NK-92 (cell line): Measurements from ENCODE around the gene SMCP.

Source experiments
- DNase-seq: peaks from one replicate; lab custom pipeline; 2025; ENCODE audit not compliant: unreplicated experiment; lab: John Stamatoyannopoulos, UW

The SMCP gene

DNA sequence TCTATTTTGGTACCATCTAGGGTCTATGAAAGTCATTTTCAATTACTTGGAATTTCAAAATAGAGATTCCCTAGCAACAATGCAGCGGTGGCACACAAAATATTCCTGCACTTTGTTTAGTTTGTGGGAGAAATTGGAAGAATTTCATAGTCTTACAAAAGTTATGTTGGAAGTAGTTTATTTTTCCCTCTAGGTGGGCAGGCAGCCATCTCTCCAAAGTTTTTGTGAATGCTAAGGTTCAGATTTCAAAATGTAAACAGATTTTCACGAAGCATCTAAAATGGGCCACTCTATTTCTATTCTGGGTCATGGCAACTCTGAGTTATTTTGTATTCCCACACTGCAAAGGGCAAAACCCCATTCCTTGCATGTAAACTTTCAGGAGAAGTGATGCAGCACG lies 8.0 kb downstream of the SMCP start:
- DNase-seq = no peak

DNA sequence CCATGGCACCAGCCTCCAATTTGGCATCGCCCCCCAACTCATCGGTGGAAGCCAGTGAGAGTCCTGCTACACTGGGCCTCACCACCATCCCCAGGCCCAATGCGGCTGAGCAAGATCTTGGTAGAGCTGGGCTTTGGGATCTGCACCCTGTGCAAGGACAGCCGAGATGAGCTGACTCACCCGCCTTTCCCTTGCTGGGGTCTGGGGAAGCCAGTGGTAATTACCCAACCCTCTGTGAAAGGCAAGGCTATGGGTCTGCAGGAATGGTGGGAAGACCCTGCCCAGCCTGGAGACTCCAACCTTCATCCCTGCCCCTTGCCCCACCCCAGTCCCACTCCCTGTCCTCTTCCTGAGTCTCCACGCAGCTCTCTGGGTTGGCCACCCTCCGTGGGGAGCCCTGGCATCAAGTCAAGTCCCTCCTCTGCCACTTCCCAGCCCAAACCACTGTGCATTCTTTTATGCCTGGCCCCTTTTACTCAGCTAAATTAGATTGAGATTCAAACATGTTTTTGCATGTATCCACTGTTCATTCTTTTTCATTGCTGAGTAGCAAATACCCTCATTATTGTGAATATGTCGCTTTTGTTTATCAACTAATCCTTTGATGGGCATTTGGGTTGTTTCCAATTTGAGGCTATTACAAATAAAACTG lies 8.8 kb downstream of the SMCP start:
- DNase-seq = no peak

- no peak for DNase-seq
Measured at GRCh38 chr1:152888126-152888525, 10.0 kb downstream of the SMCP start.

- no peak for DNase-seq
Measured at GRCh38 chr1:152899027-152899426, 20.9 kb downstream of the SMCP start.

GRCh38 chr1:152899883-152900282 lies 21.8 kb downstream of the SMCP start:
- no peak for DNase-seq

DNA sequence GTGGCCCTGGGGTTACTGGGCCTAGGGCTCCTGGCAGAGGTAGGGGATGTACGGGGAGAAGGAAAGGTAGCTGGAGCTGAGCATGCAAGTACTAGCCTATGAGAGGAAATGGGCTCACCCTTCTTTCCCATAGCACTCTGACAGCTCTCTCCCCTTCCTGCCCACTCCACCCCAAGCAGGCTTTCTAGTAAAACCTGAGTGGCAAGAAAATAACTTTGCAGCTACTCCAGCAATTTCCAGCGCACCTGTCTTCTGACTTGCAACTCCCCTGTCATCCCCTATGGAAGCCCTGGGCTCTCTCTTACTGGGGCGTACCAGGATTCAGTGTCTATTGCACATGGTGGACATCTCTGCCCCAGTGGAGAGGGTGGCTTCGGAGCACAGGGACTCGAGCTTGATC lies 23.5 kb downstream of the SMCP start:
- no peak for DNase-seq

DNA sequence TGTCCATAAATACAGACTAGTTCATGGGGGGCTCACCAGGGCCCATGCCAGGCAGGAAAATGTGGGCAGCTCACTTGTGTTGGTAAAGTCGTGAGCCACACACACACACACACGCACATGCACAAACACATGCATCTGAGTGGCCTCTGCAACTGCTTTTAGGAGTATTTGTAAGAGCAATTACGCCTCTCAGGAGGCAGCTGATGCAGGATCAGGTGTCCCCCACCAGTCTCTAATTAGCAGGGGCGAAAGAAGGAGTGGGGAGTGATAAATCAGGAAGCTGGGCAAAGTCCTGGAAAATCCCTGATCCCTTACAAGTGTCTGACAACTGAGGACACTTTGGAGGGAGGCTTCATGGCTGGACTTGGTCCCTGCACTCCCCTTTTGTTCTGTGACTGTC lies 24.5 kb downstream of the SMCP start:
- DNase-seq = no peak

DNA sequence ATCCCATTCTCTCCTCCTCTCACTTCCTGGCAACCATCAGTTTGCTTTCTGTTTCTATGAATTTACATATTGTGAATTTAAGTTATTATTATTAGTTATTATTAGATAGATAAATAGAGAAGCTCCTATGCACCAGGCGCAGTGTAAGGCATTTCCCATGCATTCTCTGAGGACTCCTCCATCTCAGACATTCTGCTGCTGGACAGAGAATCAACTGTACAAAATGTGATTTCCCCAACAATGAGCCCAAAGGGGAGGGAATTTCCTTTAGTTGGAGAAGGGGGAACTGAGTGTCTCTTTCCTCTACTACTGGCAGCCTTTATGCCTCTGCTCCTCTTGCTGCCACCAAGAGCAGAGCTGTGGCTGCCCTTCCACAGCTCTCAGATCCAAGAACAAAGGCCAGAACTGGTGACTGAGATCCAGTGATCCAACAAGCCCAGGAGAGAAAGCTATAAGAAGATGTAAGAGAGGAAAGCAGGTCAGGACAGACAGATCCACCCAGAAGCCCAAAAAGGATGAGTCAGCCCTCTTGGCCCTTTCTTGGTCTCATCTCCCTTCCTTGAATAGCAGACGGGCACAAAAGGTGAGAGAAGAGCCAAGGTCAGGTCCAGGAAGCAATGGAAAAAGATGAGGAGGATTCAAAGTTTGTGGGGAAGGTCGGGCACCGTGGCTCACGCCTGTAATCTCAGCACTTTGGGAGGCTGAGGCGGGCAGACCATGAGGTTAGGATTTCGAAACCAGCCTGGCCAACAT lies 26.7 kb downstream of the SMCP start:
- DNase-seq = no peak

DNA sequence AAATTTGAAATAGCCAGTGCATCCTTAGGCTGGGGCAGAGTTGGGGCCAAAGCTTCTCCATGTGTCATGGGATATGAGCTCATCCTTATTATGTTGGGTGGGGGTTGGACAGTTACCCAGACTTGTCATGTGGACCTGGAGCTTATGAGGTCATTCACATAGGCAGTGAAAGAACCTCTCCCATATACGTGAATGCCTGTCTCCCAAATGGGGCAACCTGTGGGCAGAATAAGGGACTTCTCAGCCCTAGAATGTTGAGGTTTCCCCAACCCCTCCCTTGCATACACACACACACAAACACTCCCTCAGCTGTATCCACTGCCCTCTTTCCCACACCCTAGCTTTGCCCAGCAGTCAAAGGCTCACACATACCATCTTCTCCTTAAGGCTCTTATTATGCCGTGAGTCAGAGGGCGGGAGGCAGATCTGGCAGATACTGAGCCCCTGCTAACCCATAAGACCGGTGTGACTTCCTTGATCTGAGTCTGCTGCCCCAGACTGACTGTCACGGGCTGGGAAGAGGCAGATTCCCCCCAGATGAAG lies 28.0 kb downstream of the SMCP start:
- no peak for DNase-seq

DNA sequence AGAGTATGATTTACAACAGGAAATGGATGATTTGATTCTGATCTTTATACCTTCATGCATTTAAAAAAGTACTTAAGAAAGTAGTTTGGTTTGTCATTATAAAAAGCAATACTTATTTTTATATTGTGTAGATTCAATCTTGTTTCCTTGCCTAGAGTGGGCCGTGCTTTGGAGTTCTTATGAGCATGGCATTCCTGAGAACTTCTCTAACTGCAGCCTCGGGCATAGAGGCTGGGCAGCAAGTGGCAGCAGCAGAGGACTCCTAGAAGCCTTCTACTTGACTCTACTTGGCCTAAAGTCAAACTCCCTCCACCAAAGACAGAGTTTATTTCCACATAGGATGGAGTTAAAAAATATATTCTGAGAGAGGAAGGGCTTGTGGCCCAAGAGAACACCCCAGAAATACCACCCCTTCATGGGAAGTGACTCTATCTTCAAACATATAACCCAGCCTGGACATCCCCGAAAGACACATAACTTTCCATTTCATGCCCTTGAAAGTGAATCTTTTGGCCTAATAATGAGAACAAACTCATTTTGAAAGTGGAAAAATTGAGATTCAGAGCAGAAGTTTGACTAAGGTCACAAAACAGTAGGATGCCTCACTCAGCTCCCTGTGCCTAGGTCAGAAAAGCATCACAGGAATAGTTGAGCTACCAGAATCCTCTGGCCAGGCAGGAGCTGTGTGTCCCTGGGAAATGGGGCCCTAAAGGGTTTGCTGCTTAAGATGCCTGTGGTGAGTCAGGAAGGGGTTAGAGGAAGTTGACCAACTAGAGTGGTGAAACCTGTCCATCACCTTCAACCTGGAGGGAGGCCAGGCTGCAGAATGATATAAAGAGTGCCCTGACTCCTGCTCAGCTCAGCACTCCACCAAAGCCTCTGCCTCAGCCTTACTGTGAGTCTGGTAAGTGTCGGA lies 29.8 kb downstream of the SMCP start, which contains the start of gene IVL:
TSS of gene IVL (plus strand) at position 861 of the 916 bp plus-strand sequence. CDS start 1,252 bp downstream, outside the sequence.
- no peak for DNase-seq

GRCh38 chr1:152909206-152909605 lies 31.1 kb downstream of the SMCP start:
- no peak for DNase-seq

- DNase-seq = no peak
Measured at GRCh38 chr1:152912471-152912870, 34.3 kb downstream of the SMCP start.

GRCh38 chr1:152912900-152913299 lies 34.8 kb downstream of the SMCP start:
- DNase-seq = no peak

DNA sequence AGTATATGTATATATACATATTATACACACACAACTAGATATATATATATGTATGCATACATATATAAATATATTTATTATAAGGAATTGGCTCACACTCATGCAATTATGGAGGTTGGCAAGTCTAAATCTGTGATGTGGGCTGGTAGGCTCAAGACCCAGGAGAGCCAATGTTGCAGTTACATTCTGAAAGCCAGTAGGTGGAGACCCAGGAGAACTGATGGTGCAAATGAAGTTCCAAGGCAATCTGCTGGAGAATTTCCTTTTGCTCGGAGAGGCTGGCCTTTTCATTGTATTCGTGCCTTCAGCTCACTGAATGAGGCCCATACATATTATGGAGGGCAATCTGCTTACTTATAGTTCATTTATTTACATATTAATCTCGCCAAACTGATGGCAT lies 39.7 kb downstream of the SMCP start:
- no peak for DNase-seq

DNA sequence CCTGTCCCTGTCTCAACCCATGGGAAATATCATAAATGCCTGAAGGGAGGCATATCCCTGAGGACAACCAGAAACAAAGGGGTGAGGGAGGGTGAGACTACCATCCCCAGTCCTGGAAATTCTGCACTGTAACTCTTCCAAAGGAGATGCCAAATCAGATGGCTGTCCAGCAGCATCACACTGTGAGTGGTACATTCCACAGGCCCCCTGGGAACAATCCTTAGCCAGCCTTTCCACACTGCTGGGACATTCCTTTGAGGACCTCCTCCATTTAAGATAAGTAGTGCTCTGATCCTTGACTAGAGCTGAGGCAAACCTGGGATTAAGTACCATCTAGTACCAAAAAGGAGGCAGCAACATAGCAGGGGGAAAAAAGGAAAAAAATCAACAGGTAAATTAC lies 40.9 kb downstream of the SMCP start:
- no peak for DNase-seq

- no peak for DNase-seq
Measured at GRCh38 chr1:152924191-152924590, 46.1 kb downstream of the SMCP start.

DNA sequence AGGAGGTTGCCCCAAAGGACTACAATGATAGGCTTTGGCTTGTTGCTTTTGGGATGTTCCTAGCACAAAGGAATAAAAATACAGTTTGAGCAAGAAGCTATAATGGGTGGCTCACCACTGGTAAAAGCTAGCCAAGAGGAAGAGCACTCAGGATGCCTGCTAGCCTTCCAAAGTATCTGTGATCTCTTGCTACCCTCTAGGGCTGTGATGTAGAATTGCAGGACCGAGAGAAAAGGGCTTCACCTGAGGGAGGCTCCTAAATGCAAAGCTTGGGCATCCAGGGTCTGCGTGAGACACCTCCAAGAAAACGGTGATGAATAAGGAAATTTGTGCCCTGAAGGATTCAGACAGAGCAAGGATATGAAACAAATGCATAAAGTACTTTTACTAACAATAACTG lies 48.0 kb downstream of the SMCP start:
- no peak for DNase-seq

DNA sequence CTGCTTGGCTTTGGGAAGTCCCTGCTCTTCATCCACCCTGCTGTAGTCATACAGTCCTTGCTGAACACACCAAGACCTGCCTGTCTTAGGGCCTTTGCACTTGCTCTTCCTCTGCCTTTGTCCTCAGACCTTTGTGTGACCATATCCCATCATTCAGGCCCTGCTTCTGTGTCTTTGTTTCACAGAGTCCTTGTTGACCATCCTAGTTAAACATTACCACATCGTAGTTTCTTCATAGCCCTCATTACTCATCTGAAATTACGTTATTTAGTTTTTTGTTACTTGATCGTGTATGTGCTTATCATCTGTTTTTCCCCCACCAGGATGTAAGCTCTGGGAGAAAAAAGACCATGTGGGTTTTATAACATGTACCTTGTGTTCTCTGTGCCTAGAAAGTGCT lies 50.5 kb downstream of the SMCP start:
- no peak for DNase-seq

- no peak for DNase-seq
Measured at GRCh38 chr1:152932170-152932811, 54.2 kb downstream of the SMCP start.

DNA sequence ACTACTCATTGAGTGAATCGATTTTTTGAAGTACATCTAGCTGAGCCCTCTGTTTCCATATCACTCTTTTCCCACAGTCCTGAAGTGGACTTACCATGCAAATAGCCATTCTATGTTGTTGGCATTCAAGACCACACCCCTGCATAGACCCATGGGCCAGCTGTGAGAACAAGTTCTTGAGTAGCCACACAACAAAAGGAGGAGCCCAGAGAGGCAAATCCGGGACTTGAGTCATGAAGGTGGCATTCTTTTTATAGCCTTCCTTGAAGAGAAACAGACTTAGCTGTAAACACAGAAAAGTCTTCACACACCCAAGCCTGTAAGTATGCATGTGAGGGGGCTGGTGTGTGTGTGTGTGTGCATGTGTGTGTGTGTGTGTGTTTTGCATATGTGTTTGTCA lies 55.1 kb downstream of the SMCP start:
- no peak for DNase-seq
